Mesothelial cell of epicardium (in vitro differentiated cells): ENCODE data around the gene INTS11. TPM values are rescaled to one million over a fixed set of nuclear protein-coding genes. Genes with fewer than 3 reads are reported as not detected.

Experiments
- DNase-seq, 2 experiments: peaks; one replicate each; pipeline ENCODE4 v3.0.0; 2021; ENCODE audit warnings: low spot score in 2 of 2; ENCODE audit not compliant: unreplicated experiment in 2 of 2
- H3K27ac Mint-ChIP-seq: 2 replicates; pipeline ENCODE4 v1.8.0; 2021; ENCODE audit warnings: mixed read lengths
- H3K27me3 Mint-ChIP-seq: 2 replicates; pipeline ENCODE4 v1.8.0; 2021; ENCODE audit warnings: low read depth, mixed read lengths
- H3K36me3 Mint-ChIP-seq: 2 replicates; pipeline ENCODE4 v1.8.0; 2021; ENCODE audit warnings: mixed read lengths
- H3K4me1 Mint-ChIP-seq: 2 replicates; pipeline ENCODE4 v1.8.0; 2021; ENCODE audit warnings: mixed read lengths
- H3K4me3 Mint-ChIP-seq: 2 replicates; pipeline ENCODE4 v1.8.0; 2021; ENCODE audit warnings: mild to moderate bottlenecking, moderate library complexity, mixed read lengths
- H3K9me3 Mint-ChIP-seq: 2 replicates; pipeline ENCODE4 v1.8.0; 2021; ENCODE audit warnings: mixed read lengths
- total RNA-seq: library from RNA; stranded (reverse); gene quantifications from 3 replicates; pipeline ENCODE4 v1.2.1, GENCODE V29; 2021
- TF ChIP-seq, protein P1 (sequence below): fragments of 200-600 bp; sonication (generic); IDR thresholded peaks from one replicate; pipeline ENCODE4 v1.5.0; 2021; ENCODE audit warnings: antibody characterized with exemption; ENCODE audit not compliant: unreplicated experiment

The INTS11 gene
- total RNA-seq, 1 donor from 2014 or later: 165 TPM

DNA sequence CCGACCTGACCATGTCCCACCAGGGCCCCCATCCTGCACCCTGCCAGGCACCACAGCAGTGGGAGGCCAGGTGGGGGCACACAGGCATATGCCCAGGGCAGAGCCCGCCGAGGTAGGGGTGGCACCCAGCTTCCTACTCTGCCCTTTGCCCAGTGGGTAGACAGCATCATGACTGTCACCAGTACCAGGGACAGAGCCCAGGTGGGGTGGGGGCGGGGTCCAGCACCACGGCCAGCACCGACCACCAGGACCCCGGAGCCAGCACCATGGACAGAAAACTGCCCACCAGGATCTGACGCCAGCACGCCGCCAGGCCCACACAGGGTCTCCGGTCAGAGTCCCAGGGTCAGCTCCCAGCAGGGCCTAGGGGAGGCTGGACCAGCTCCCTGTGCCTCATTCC lies 10.4 kb upstream of the INTS11 start:
- DNase-seq: no peak
- H3K27ac Mint-ChIP-seq: no peak overlapping the region
- peaks cover 6% of the 10 kb centered on the region for H3K36me3 Mint-ChIP-seq
- no peaks in the 10 kb centered on the region for H3K9me3 Mint-ChIP-seq
- H3K27me3 Mint-ChIP-seq: no peaks in the 10 kb centered on the region
- H3K4me1 Mint-ChIP-seq: peaks cover 3% of the 10 kb centered on the region
- TF ChIP-seq, protein P1, sequence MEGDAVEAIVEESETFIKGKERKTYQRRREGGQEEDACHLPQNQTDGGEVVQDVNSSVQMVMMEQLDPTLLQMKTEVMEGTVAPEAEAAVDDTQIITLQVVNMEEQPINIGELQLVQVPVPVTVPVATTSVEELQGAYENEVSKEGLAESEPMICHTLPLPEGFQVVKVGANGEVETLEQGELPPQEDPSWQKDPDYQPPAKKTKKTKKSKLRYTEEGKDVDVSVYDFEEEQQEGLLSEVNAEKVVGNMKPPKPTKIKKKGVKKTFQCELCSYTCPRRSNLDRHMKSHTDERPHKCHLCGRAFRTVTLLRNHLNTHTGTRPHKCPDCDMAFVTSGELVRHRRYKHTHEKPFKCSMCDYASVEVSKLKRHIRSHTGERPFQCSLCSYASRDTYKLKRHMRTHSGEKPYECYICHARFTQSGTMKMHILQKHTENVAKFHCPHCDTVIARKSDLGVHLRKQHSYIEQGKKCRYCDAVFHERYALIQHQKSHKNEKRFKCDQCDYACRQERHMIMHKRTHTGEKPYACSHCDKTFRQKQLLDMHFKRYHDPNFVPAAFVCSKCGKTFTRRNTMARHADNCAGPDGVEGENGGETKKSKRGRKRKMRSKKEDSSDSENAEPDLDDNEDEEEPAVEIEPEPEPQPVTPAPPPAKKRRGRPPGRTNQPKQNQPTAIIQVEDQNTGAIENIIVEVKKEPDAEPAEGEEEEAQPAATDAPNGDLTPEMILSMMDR: no peak
- H3K4me3 Mint-ChIP-seq: no peak overlapping the region

DNA sequence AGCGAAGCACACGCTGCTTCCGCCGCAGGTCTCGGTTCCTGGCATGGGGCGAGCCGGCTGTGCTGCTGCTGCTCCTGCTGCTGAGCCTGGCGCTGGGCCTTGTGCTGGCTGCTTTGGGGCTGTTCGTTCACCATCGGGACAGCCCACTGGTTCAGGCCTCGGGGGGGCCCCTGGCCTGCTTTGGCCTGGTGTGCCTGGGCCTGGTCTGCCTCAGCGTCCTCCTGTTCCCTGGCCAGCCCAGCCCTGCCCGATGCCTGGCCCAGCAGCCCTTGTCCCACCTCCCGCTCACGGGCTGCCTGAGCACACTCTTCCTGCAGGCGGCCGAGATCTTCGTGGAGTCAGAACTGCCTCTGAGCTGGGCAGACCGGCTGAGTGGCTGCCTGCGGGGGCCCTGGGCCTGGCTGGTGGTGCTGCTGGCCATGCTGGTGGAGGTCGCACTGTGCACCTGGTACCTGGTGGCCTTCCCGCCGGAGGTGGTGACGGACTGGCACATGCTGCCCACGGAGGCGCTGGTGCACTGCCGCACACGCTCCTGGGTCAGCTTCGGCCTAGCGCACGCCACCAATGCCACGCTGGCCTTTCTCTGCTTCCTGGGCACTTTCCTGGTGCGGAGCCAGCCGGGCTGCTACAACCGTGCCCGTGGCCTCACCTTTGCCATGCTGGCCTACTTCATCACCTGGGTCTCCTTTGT lies 9.2 kb upstream of the INTS11 start:
- H3K27me3 Mint-ChIP-seq: no peaks in the 10 kb centered on the region
- peaks cover 2% of the 10 kb centered on the region for H3K36me3 Mint-ChIP-seq
- H3K9me3 Mint-ChIP-seq: no peaks in the 10 kb centered on the region

DNA sequence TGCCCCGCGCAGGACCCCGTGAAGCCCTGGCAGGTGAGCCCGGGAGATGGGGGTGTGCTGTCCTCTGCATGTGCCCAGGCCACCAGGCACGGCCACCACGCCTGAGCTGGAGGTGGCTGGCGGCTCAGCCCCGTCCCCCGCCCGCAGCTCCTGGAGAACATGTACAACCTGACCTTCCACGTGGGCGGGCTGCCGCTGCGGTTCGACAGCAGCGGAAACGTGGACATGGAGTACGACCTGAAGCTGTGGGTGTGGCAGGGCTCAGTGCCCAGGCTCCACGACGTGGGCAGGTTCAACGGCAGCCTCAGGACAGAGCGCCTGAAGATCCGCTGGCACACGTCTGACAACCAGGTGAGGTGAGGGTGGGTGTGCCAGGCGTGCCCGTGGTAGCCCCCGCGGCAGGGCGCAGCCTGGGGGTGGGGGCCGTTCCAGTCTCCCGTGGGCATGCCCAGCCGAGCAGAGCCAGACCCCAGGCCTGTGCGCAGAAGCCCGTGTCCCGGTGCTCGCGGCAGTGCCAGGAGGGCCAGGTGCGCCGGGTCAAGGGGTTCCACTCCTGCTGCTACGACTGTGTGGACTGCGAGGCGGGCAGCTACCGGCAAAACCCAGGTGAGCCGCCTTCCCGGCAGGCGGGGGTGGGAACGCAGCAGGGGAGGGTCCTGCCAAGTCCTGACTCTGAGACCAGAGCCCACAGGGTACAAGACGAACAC lies 8.5 kb upstream of the INTS11 start:
- TF ChIP-seq, protein P1: no peak
- DNase-seq: no peak
- H3K9me3 Mint-ChIP-seq: no peaks in the 10 kb centered on the region
- no peak overlapping the region for H3K4me3 Mint-ChIP-seq
- no peaks in the 10 kb centered on the region for H3K27me3 Mint-ChIP-seq
- H3K4me1 Mint-ChIP-seq: peaks cover 3% of the 10 kb centered on the region
- H3K36me3 Mint-ChIP-seq: no peaks in the 10 kb centered on the region
- no peak overlapping the region for H3K27ac Mint-ChIP-seq

More for the DNA sequence above, 9.2 kb upstream of the INTS11 start:
- TF ChIP-seq, protein P1: no peak
- no peak overlapping the region for H3K4me3 Mint-ChIP-seq
- H3K27ac Mint-ChIP-seq: no peak overlapping the region
- DNase-seq: no peak
- H3K4me1 Mint-ChIP-seq: peaks cover 3% of the 10 kb centered on the region

DNA sequence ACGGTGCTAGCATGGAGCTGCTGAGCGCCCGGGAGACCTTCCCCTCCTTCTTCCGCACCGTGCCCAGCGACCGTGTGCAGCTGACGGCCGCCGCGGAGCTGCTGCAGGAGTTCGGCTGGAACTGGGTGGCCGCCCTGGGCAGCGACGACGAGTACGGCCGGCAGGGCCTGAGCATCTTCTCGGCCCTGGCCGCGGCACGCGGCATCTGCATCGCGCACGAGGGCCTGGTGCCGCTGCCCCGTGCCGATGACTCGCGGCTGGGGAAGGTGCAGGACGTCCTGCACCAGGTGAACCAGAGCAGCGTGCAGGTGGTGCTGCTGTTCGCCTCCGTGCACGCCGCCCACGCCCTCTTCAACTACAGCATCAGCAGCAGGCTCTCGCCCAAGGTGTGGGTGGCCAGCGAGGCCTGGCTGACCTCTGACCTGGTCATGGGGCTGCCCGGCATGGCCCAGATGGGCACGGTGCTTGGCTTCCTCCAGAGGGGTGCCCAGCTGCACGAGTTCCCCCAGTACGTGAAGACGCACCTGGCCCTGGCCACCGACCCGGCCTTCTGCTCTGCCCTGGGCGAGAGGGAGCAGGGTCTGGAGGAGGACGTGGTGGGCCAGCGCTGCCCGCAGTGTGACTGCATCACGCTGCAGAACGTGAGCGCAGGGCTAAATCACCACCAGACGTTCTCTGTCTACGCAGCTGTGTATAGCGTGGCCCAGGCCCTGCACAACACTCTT lies 7.7 kb upstream of the INTS11 start:
- DNase-seq: no peak
- no peaks in the 10 kb centered on the region for H3K36me3 Mint-ChIP-seq
- no peak overlapping the region for H3K4me3 Mint-ChIP-seq
- H3K9me3 Mint-ChIP-seq: no peaks in the 10 kb centered on the region
- H3K4me1 Mint-ChIP-seq: peaks cover 3% of the 10 kb centered on the region
- TF ChIP-seq, protein P1: no peak
- H3K27me3 Mint-ChIP-seq: no peaks in the 10 kb centered on the region
- H3K27ac Mint-ChIP-seq: no peak overlapping the region

- Mint-ChIP-seq H3K4me1 (peaks cover 3% of the 10 kb centered on the region), H3K9me3 (no peaks in the 10 kb centered on the region), H3K4me3 (no peak within 1 kb of the TSS), H3K27me3 (no peaks in the 10 kb centered on the region), H3K36me3 (no peaks in the 10 kb centered on the region), H3K27ac (no peak within 1 kb of the TSS)
- DNase-seq: no peak
- TF ChIP-seq, protein P1: no peak
These were observed 6.9 kb upstream of the INTS11 start, which contains the start of gene TAS1R3 for GRCh38 chr1:1331068-1331965. Gene TAS1R3, plus strand, starts transcription at chr1:1331280. Its CDS starts 66 bp downstream, at chr1:1331346.
